EH (cell line): ENCODE measurements around the gene MAP7D3.
"Not testable (repeated sequence)": the region's sequence is repeated elsewhere in the genome, so short reads cannot be mapped to it uniquely, and the experiment has no call there.

Experiments used
- DNase-seq: peaks from one replicate; pipeline ENCODE4 v3.0.0-alpha.2; 2015; ENCODE audit warnings: low read depth

Gene MAP7D3

GRCh38 chrX:136251041-136251991 is at the start of gene MAP7D3:
MAP7D3 (minus strand) TSS chrX:136251400; CDS start chrX:136251358, 42 bp downstream.
- DNase-seq: peak; percentile 67

- not testable (repeated sequence) for DNase-seq
These were observed 49.5 kb upstream of the MAP7D3 start, which contains the start of gene ADGRG4 for GRCh38 chrX:136300721-136301120. ADGRG4 (plus strand) TSS chrX:136300963; CDS start chrX:136308778, 7,815 bp downstream.

GRCh38 chrX:136295380-136295779 is 44.2 kb upstream of the MAP7D3 start:
- no peak for DNase-seq

- no peak for DNase-seq
These were observed 41.5 kb upstream of the MAP7D3 start for GRCh38 chrX:136292656-136293055.

GRCh38 chrX:136291824-136292223 is 40.6 kb upstream of the MAP7D3 start:
- DNase-seq: no peak

GRCh38 chrX:136286375-136286774 is 35.2 kb upstream of the MAP7D3 start:
- DNase-seq: not testable (repeated sequence)

- no peak for DNase-seq
These were observed 24.4 kb upstream of the MAP7D3 start for GRCh38 chrX:136275553-136275952.

- no peak for DNase-seq
These were observed 22.8 kb upstream of the MAP7D3 start for GRCh38 chrX:136273986-136274385.

GRCh38 chrX:136272325-136272724 is 21.1 kb upstream of the MAP7D3 start:
- peak; percentile 43 for DNase-seq

- DNase-seq: no peak
These were observed 20.1 kb upstream of the MAP7D3 start for GRCh38 chrX:136271300-136271699.

GRCh38 chrX:136269921-136270320 is 18.7 kb upstream of the MAP7D3 start:
- DNase-seq: no peak

- DNase-seq: peak; percentile 54
These were observed 17.1 kb upstream of the MAP7D3 start for GRCh38 chrX:136268051-136269048.

- DNase-seq: peak; percentile 6
These were observed 15.6 kb upstream of the MAP7D3 start for GRCh38 chrX:136266828-136267227.

GRCh38 chrX:136262812-136263315 is 11.7 kb upstream of the MAP7D3 start:
- no peak for DNase-seq

GRCh38 chrX:136262243-136262642 is 11.0 kb upstream of the MAP7D3 start:
- no peak for DNase-seq

GRCh38 chrX:136261321-136261720 is 10.1 kb upstream of the MAP7D3 start:
- peak; percentile 39 for DNase-seq

- DNase-seq: peak; percentile 91
These were observed 9.6 kb upstream of the MAP7D3 start for GRCh38 chrX:136260776-136261175.

GRCh38 chrX:136259543-136259942 is 8.3 kb upstream of the MAP7D3 start:
- DNase-seq: peak; percentile 82

- no peak for DNase-seq
These were observed 7.8 kb upstream of the MAP7D3 start for GRCh38 chrX:136258951-136259350.

- no peak for DNase-seq
These were observed 4.8 kb upstream of the MAP7D3 start for GRCh38 chrX:136256026-136256425.

GRCh38 chrX:136255541-136255940 is 4.3 kb upstream of the MAP7D3 start:
- no peak for DNase-seq
